Right ventricle myocardium superior (tissue), 1 donor: ENCODE measurements around the gene CDC42. TPM values are rescaled to one million over a fixed set of nuclear protein-coding genes. Genes with fewer than 3 reads are reported as not detected.

Experiments
- ATAC-seq: fragments of 200-7000 bp; cut with Tn5 transposase; one replicate; pipeline ENCODE4 v1.9.1; 2020; ENCODE audit warnings: mild to moderate bottlenecking; ENCODE audit not compliant: poor library complexity
- DNase-seq: peaks from one replicate; pipeline ENCODE4 v3.0.0-alpha.2; 2020
- intact Hi-C: fragments of 100-400 bp; cut with DNase I; formaldehyde crosslinking; loops from one replicate; pipeline ENCODE4 v1.11.2; 2022
- total RNA-seq: library from RNA; stranded (reverse); fragmentation: NEBNext Ultra II Directional; extraction: Animal tissue kit (Norgen Biotek cat#: 25700); gene quantifications from one replicate; pipeline ENCODE4 v1.2.1, GENCODE V29; 2021
- donor health status: DM: no; HTN: yes; CAD: no; lungs with severe emphysema.

The CDC42 gene
- total RNA-seq, 1 donor from 2014 or later = 137 TPM

GRCh38 chr1:22137004-22137720 is 84.7 kb downstream of the CDC42 start:
- DNase-seq (no peak), ATAC-seq (no peak)
- intact Hi-C loops = no loop called here

DNA sequence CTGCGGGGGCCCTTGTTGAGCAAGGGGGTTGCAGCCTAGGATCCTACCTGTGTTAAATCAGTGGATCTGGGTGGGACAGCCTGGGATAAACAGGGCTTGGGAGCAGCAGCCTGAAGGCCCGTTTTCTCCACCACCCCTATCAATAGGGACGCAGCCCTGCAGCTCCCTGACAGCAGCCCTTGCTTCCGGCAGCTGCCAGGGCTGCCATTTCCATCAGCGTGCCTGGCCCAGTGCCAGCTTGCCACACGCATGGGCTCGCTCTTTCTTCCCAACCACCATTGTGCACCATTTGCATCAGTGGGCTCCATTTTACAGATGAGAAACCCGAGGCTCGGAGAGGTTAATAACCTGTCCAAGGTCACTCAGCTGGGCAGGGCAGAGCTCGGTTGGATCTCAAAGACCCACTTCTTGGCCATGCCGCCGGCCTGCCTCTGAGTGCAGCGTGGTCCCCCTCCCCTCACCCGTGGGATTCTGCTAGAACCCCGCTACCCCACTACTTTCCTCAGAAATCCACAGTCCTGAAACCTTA is 86.6 kb downstream of the CDC42 start:
- ATAC-seq = no peak
- no peak for DNase-seq
- intact Hi-C loops = no loop called here

- intact Hi-C loops = no loop called here
- no peak for ATAC-seq
- DNase-seq = no peak
Observed at GRCh38 chr1:22139817-22140216, 87.3 kb downstream of the CDC42 start.

Other genes with a start within 250 kb of the CDC42 start
- gene LDLRAD2, start 240.4 kb upstream of the CDC42 start, total RNA-seq = not detected
- 263 TPM for gene HSPG2, start 115.4 kb upstream of the CDC42 start, total RNA-seq
- gene CELA3B, start 75.7 kb upstream of the CDC42 start, total RNA-seq = not detected
- not detected for gene CELA3A, start 51.1 kb upstream of the CDC42 start, total RNA-seq
- gene WNT4, start 90.4 kb downstream of the CDC42 start, total RNA-seq = not detected